K562 (cell line): ENCODE data around the gene ARHGAP30. TPM values are rescaled to one million over a fixed set of nuclear protein-coding genes. Genes with fewer than 3 reads are reported as not detected.
A peak's percentile ranks its signal among the peaks of the same experiment; 100 is the strongest.

Experiments used
- ATAC-seq: fragments of 200-7000 bp; cut with Tn5 transposase; 3 replicates; pipeline ENCODE4 v1.9.1; 2020; ENCODE audit warnings: moderate library complexity
- BruUV-seq: library from RNA; stranded (reverse); fragments of 400-500 nt; replicated peaks from 2 replicates; lab custom pipeline; 2021; lab: Mats Ljungman, UMichigan
- CTCF ChIA-PET: fragments of 300-600 bp; formaldehyde crosslinking; extraction: SDS; loops from one replicate; lab custom pipeline; 2021; ENCODE audit warnings: low intra/inter-chr PET ratio; lab: Yijun Ruan, JAX
- POLR2A ChIA-PET: fragments of 300-600, 350-650 bp; sonication (Branson Sonifier 250); formaldehyde crosslinking; extraction: SDS; loops from one replicate; lab custom pipeline; 2021; ENCODE audit warnings: antibody characterized with exemption, inconsistent platforms; lab: Yijun Ruan, JAX
- DNase-seq, 4 experiments: peaks; one replicate each; pipeline versions ENCODE4 v3.0.0 to v3.0.0-alpha.2; 2011 to 2018; ENCODE audit warnings: low spot score in 3 of 4, mixed read lengths in 3 of 4; ENCODE audit errors: extremely low read depth in 1 of 4
- FAIRE-seq: peaks from 2 replicates; lab custom pipeline; 2011; peaks lifted over from hg19 to GRCh38; lab: Jason Lieb, UNC
- H2AFZ ChIP-seq: 2 replicates; pipeline ENCODE4 v1.6.0; 2011; ENCODE audit warnings: low read depth, low read length, control low read depth, inconsistent platforms
- H3K27ac ChIP-seq: fragments of 200-600 bp; 3 replicates; pipeline ENCODE4 v1.8.0; 2011; ENCODE audit warnings: low read depth, mild to moderate bottlenecking, control low read depth, inconsistent platforms, low read length, moderate library complexity, mixed read lengths; ENCODE audit errors: extremely low read depth
- H3K27me3 ChIP-seq, 2 experiments: fragments of 300-600 bp in 1 of 2; 2 replicates in 1 of 2; 3 replicates in 1 of 2; pipeline versions ENCODE4 v1.6.0 to v1.8.0; 2011; ENCODE audit warnings: inconsistent platforms in 2 of 2, low read length in 2 of 2, mild to moderate bottlenecking in 1 of 2, mixed read lengths in 1 of 2, moderate library complexity in 1 of 2; ENCODE audit not compliant: control insufficient read depth in 2 of 2, insufficient read depth in 2 of 2
- H3K36me3 ChIP-seq: fragments of 300-600 bp; 3 replicates; pipeline ENCODE4 v1.8.0; 2011; ENCODE audit warnings: mild to moderate bottlenecking, low read length, inconsistent platforms; ENCODE audit not compliant: control insufficient read depth, insufficient read depth
- H3K4me1 ChIP-seq, 2 experiments: fragments of 200-600 bp in 1 of 2; replicated peaks in 1 of 2; 2 replicates in 1 of 2; 3 replicates in 1 of 2; pipeline versions ENCODE4 v1.5.1 to v1.8.0; 2011; ENCODE audit warnings: inconsistent platforms in 2 of 2, low read length in 2 of 2, mild to moderate bottlenecking in 1 of 2, mixed read lengths in 1 of 2, moderate library complexity in 1 of 2; ENCODE audit not compliant: control insufficient read depth in 2 of 2, insufficient read depth in 2 of 2
- H3K4me2 ChIP-seq: 2 replicates; pipeline ENCODE4 v1.6.1; 2011; ENCODE audit warnings: low read length, control low read depth, inconsistent platforms, mixed read lengths; ENCODE audit not compliant: insufficient read depth
- H3K4me3 ChIP-seq: fragments of 200-600 bp; sonication (generic), shearing (Covaris generic); 2 replicates; pipeline ENCODE4 v1.5.1; 2016; ENCODE audit warnings: control low read depth, inconsistent platforms
- H3K79me2 ChIP-seq: fragments of 200-600 bp; 3 replicates; pipeline ENCODE4 v1.8.0; 2011; ENCODE audit warnings: low read length, inconsistent platforms; ENCODE audit not compliant: control insufficient read depth, insufficient read depth
- H3K9ac ChIP-seq, 2 experiments: 2 replicates each; pipeline versions ENCODE4 v1.6.0 to v1.6.1; 2011; ENCODE audit warnings: low read depth in 2 of 2, low read length in 2 of 2, control low read depth in 1 of 2, inconsistent platforms in 1 of 2, mild to moderate bottlenecking in 1 of 2, mixed read lengths in 1 of 2; ENCODE audit not compliant: insufficient read depth in 1 of 2
- H3K9me1 ChIP-seq: one replicate; pipeline ENCODE4 v1.6.0; 2011; ENCODE audit warnings: inconsistent platforms, mild to moderate bottlenecking, low read length, moderate library complexity; ENCODE audit not compliant: control insufficient read depth, insufficient read depth
- H3K9me3 ChIP-seq: replicated peaks from 2 replicates; pipeline ENCODE4 v1.5.1; 2011; ENCODE audit warnings: low read depth, low read length, inconsistent platforms; ENCODE audit not compliant: control insufficient read depth, insufficient read depth
- H4K20me1 ChIP-seq: replicated peaks from 2 replicates; pipeline ENCODE4 v1.6.1; 2011; ENCODE audit warnings: low read length, inconsistent platforms, mixed read lengths; ENCODE audit not compliant: control insufficient read depth, insufficient read depth
- AFF1 ChIP-seq, 2 experiments: fragments of 450-650 bp; IDR thresholded peaks; 2 replicates each; pipeline ENCODE4 v1.6.1; 2018; ENCODE audit warnings: mild to moderate bottlenecking in 2 of 2, low read depth in 1 of 2; ENCODE audit not compliant: partially characterized antibody in 2 of 2
- CREB5 ChIP-seq: fragments of 250-450 bp; sonication (Bioruptor Pico); IDR thresholded peaks from 2 replicates; pipeline ENCODE4 v1.5.0; 2020; ENCODE audit warnings: mild to moderate bottlenecking
- GABPB2 ChIP-seq: fragments of 250-450 bp; sonication (Bioruptor Pico); conservative IDR thresholded peaks from 2 replicates; pipeline ENCODE4 v1.5.1; 2021; ENCODE audit warnings: mild to moderate bottlenecking
- GATAD2B ChIP-seq: fragments of 450-650 bp; IDR thresholded peaks from 2 replicates; pipeline ENCODE4 v1.6.1; 2017; ENCODE audit warnings: mild to moderate bottlenecking, borderline replicate concordance
- HINFP ChIP-seq: fragments of 450-650 bp; conservative IDR thresholded peaks from 2 replicates; pipeline ENCODE4 v1.6.1; 2016; ENCODE audit warnings: missing genetic modification characterization, low read depth, mild to moderate bottlenecking, control low read depth, missing compliant biosample characterization
- IRF2 ChIP-seq: sonication (generic); formaldehyde crosslinking; IDR thresholded peaks from 2 replicates; pipeline ENCODE4 v1.8.1; 2022; ENCODE audit warnings: mild to moderate bottlenecking, missing genetic modification reagents
- RBM15 ChIP-seq: fragments of 200-400 bp; formaldehyde crosslinking; IDR thresholded peaks from 2 replicates; pipeline ENCODE4 v1.6.1; 2018; ENCODE audit warnings: mild to moderate bottlenecking, low read length, moderate library complexity; ENCODE audit not compliant: insufficient read depth
- SNAPC5 ChIP-seq: fragments of 250-450 bp; sonication (Bioruptor Pico); IDR thresholded peaks from 2 replicates; pipeline ENCODE4 v1.8.0; 2021; ENCODE audit warnings: moderate library complexity, mild to moderate bottlenecking, inconsistent platforms
- ZC3H11A ChIP-seq: IDR thresholded peaks from 2 replicates; pipeline ENCODE4 v1.6.1; 2012; ENCODE audit warnings: low read depth, low read length, improper control_type of control experiment
- ZFPM2 ChIP-seq: fragments of 250-450 bp; sonication (Bioruptor Pico); IDR thresholded peaks from 2 replicates; pipeline ENCODE4 v1.5.1; 2022; ENCODE audit warnings: mild to moderate bottlenecking
- ZNF121 ChIP-seq: sonication (generic); formaldehyde crosslinking; conservative IDR thresholded peaks from 2 replicates; pipeline ENCODE4 v1.8.0; 2022; ENCODE audit warnings: missing genetic modification reagents
- ZNF224 ChIP-seq: sonication (generic); formaldehyde crosslinking; IDR thresholded peaks from 2 replicates; pipeline ENCODE4 v1.8.0; 2022; ENCODE audit warnings: mild to moderate bottlenecking, missing genetic modification reagents
- ZNF408 ChIP-seq: fragments of 250-450 bp; sonication (Bioruptor Pico); IDR thresholded peaks from 2 replicates; pipeline ENCODE4 v1.4.0; 2020; ENCODE audit warnings: low read depth, mild to moderate bottlenecking, moderate library complexity
- ZNF77 ChIP-seq: fragments of 250-450 bp; sonication (Bioruptor Pico); IDR thresholded peaks from 2 replicates; pipeline ENCODE4 v1.5.0; 2020
- WGBS: fragments of 100-300 bp; shearing (Covaris generic); methylation state at CpG from one replicate; pipeline ENCODE4 v1.1.6; 2016; ENCODE audit warnings: low coverage, mixed read lengths; ENCODE audit not compliant: insufficient coverage; ENCODE audit errors: missing lambda C conversion rate; 5-methylcytosine and 5-hydroxymethylcytosine counted together
- in situ Hi-C: fragments of 300-500 bp; cut with MboI; formaldehyde crosslinking; loops from 4 replicates; pipeline ENCODE4 v1.15.0; 2018; ENCODE audit warnings: inconsistent platforms, mixed read lengths
- intact Hi-C: fragments of 100-400 bp; cut with micrococcal nuclease; formaldehyde crosslinking; loops from 2 replicates; pipeline ENCODE4 v1.14.2; 2022
- polyA plus RNA-seq, 8 experiments: library from polyadenylated mRNA; depleted of rRNA in 4 of 8; stranded (reverse) in 5 of 8; unstranded in 3 of 8; fragments of >200 nt; fragmentation: Nextera tagmentation in 2 of 8; fragmentation: Illumina TruSeq in 1 of 8; extraction: Ambion mirVana in 2 of 8; extraction: Trizol in 1 of 8; gene quantifications; 2 replicates each; pipeline versions ENCODE4 v1.2.1 to v1.2.3, GENCODE V29; 2011 to 2014; ENCODE audit warnings: inconsistent platforms in 1 of 8, missing spikeins in 1 of 8
- total RNA-seq, 7 experiments: library from RNA; depleted of rRNA in 6 of 7; stranded (reverse); fragments of >200 nt in 6 of 7; fragmentation: Illumina TruSeq in 2 of 7; extraction: Trizol in 2 of 7; gene quantifications; 2 replicates each; pipeline versions ENCODE4 v1.2.1 to v1.2.3, GENCODE V29; 2011 to 2021; ENCODE audit warnings: low replicate concordance in 1 of 7

ARHGAP30 gene
- total and polyA plus RNA-seq, 9 of the 15 experiments (the other 6 are each of a cell fraction or from before 2014, with no cell fraction given): 0.01 to 0.73 (median 0.12) TPM

- DNase-seq (peak; percentile 85 to 93 (median 88)), ATAC-seq (peak; percentile 83), FAIRE-seq (peak; percentile 91)
- peak within 1 kb of the TSS; percentile 98 for H3K4me2 ChIP-seq
- peak within 1 kb of the TSS; percentile 97 to 99 for H3K9ac ChIP-seq
- H2AFZ ChIP-seq: peak within 1 kb of the TSS; percentile 82
- POLR2A ChIA-PET: interaction anchor here (0.6 to 5.3 kb wide), 10 partner anchors 9 to 905 kb away, joined by 3 to 39 read pairs (median 3); partner anchors contain the start of genes DEDD, NDUFS2 and PPOX
- H3K9me3 ChIP-seq: no peaks in the 10 kb centered on the region
- CTCF ChIA-PET: no interaction called here
- under 1% methylated on average over 52 of the region's 58 CpGs for WGBS
- intact Hi-C loops: loop anchor here (2.0 kb wide), 1 partner anchor 49 kb away; the partner anchor contains the start of gene PPOX
- H3K27ac ChIP-seq: peak within 1 kb of the TSS; percentile 95
- no peaks in the 10 kb centered on the region; the same call in 1 of the 2 replicates for H4K20me1 ChIP-seq
- peaks cover 74% of the 10 kb centered on the region for H3K79me2 ChIP-seq
- in situ Hi-C loops: no loop called here
- H3K4me1 ChIP-seq: peaks cover 28 to 44% of the 10 kb centered on the region in 2 experiments
- no peaks in the 10 kb centered on the region; a peak in 1 of 5 replicates for H3K27me3 ChIP-seq
- peak within 1 kb of the TSS; percentile 81 for H3K4me3 ChIP-seq
- peaks cover 74% of the 10 kb centered on the region for H3K36me3 ChIP-seq
- no TSS peak for BruUV-seq
- no peaks in the 10 kb centered on the region for H3K9me1 ChIP-seq
- no peak for TF ChIP-seq RBM15
- no peak for TF ChIP-seq ZFPM2 (CRISPR knock-in tag)
- TF ChIP-seq ZC3H11A: no peak
- TF ChIP-seq CREB5 (CRISPR knock-in tag): no peak
- no peak for TF ChIP-seq IRF2
- TF ChIP-seq ZNF224 (CRISPR knock-in tag): 0 out of 2 replicates have a peak, but pooled peaks have one; percentile 74
- TF ChIP-seq SNAPC5 (CRISPR knock-in tag): no peak
- no peak for TF ChIP-seq ZNF121 (CRISPR knock-in tag)
- no peak for TF ChIP-seq AFF1 (IDR thresholded peaks at IDR 0.05; ENCODE audit: low read depth in 1 of 2, partially characterized antibody in 2 of 2)
- no peak for TF ChIP-seq ZNF77 (CRISPR knock-in tag)
- TF ChIP-seq GABPB2: no peak
- no peak for TF ChIP-seq GATAD2B
- no peak for TF ChIP-seq ZNF408 (CRISPR knock-in tag)
- no peak for TF ChIP-seq HINFP (tag)
Measured at GRCh38 chr1:161117759-161118581, 48.3 kb upstream of the ARHGAP30 start, which contains the start of the genes NIT1 and PFDN2. Gene NIT1, plus strand, starts transcription at chr1:161118105. Its CDS starts 72 bp downstream, at chr1:161118177. Gene PFDN2, minus strand, starts transcription at chr1:161118037. Its CDS starts 11 bp downstream, at chr1:161118026.
